LoVo (cell line): Measurements from ENCODE around the gene MR1.

Experiments
- DNase-seq: peaks from one replicate; pipeline ENCODE4 v3.0.0-alpha.2; 2016; ENCODE audit warnings: low spot score

Gene MR1

DNA sequence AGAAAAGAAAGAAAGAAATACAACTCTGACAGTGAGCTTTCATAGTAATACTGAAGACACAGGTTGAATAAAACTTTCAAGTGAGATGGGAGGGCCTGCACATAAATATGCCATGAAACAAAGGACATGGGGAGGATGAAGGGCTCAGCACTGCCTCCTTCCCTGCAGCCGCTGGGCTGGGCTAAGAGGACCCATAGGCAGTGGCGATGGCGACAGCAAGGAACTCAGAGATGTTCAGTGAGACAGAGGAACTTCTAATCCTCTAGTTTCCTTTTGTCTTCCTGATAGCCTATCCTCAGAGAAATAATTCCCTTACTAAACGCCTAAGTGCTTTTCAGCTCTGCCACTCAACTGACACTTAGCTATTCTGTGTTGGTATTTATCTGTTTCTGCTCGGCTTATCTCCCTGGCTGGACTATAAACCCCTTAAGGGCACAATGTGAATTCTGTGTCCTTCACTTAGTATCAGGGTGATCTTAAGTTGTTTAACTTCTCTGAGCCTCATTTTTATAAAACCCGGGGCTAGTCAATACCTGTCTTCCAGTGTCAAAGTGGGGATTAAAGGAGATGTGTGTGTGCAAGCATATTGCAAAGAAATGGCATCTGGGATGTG is 30.3 kb downstream of the MR1 start:
- DNase-seq: no peak

DNA sequence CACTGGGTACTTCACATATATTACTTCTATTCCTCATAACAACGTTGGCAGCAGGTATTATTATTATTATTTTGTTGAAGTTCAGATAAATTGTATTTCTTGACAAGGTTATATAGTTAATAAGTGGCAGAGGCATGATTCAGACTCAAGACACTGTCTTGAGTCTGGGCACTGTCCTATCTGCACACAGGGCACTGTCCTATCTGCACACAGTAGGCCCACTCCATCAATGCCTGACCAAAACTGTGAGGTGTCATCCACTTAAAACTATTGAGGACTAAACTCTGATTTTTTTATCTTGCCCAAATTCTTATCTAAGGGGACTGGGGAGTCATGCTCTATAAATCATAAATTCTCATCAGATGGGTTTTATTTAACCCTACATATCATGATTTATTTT is 30.9 kb downstream of the MR1 start:
- DNase-seq: no peak

DNA sequence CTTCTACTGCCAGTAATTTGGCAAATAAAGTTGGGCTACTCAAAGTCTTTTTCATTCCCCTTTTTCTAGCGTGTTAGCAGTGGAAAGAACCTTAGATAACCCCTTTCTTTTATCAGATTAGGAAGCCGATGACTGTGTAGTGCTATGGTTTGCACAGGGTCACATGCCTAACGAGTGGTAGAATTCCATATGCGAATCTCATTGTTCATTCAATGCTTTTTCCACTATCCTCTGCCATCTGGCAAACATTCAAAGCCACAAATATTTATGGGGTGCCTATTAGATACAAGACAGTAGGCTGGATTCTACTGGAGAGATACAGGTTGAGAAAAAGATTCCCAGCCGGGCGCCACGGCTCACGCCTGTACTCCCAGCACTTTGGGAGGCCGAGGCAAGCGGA is 39.9 kb downstream of the MR1 start:
- no peak for DNase-seq

DNA sequence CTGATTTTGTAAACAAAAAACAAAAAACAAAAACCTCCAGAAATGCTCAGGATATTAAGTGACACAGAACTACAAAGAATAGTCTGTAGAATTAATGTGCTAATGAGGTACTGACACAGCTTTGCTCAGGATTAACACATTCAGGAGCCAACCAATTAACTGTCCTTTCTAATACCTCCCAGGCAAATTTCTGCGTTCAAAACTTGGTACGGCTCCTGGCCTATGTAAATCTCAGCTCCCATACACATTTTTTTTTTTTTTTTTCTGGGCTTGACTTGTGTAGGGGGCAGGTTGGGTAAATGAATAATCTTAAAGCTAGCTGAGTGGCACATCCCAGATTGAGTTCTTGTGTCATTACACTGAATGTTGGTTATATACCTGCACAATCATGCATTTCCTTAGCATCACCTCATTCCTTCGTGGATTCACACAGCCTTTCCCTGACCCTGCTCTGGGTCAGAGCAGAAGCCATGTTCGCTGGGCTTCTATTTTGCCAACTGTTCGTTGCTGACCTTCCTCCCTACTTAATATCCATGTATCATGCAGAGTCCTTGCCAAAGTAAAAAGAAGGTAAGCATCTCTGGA is 42.1 kb downstream of the MR1 start:
- no peak for DNase-seq

DNA sequence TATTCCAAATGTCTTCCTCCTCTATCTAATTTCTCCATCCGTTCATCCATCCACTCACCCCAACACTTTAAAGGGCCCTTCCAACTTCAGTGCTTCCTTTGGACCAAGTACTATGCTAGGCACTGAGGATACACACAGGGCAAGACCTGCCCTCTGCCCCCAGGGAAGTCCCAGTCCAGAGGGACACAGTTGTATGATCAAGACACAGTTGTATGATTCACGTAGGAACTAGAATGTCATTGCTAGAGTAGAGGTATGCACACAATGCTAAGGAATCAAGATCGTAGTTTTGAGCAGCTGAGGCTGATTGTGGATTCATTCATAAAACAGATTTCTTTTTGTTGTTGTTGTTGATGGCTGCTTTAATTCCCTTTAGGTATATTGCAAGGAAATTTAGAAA is 43.1 kb downstream of the MR1 start:
- no peak for DNase-seq

DNA sequence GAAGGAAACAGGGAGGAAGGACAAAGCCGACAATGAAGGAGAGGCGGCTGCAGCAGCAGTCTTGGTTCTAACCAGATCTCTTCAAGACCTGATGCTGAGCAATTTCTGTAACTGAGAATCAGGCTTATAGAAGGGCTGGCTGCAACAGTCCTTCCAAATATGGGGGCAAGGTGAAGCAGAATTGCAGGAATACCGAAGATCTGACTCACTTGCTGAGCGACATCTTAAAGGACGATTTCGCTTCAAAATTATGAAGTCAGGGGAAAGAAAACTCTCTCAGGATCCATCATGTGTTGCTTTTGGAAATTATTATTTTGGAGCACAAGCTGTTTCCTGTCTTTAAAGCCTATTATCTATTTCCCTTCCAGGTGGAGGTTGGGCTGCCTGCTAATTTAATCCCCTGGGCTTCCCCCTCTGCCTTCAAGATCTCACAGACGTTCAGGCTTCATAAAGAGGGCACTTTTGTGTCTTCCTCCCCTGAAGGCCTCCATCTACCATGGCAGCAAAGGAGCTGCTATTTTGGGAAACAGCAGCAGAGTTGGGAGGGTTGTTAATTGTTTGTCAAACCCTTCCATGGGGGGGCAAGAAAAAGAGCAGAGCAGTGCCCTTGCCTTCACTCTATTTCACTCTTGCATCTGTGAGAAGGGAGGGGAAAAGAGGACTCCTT is 43.9 kb downstream of the MR1 start:
- DNase-seq: no peak

DNA sequence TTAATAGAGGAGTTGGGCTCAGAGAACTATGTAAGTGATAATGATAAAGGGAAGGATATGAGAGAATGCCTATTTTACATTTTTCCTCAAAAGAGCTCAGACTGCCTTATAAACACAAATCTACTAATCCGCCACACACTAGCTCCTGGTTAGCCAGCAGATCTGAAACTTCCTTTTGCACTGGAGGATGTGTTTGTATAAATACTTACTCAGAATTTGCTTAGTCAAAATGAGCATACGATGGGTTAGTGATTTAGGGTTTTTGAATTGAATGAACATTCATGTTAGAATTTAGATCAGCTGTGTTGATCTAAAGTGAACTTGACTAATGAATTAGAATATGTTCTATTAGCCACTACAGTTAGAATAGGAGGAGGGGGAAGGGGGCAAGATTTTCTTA is 45.6 kb downstream of the MR1 start:
- DNase-seq: no peak

DNA sequence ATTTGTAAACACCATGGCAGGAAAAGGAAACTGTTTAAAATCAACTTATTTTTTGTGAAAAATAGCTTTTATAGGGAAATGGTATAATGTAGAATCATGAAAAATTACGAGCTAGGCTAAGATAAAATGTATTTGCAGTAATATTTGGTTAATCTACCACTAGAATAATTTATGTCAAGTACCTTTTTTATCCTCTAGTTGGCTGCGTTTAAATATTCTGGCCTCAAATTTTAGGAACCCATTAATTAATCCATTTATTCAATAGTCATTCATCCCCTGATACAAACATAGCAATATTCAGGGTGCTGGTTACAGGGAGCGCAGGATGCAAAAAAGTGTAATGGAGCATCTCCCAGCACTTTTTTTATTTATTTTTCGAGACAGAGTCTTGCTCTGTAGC is 46.1 kb downstream of the MR1 start:
- DNase-seq: no peak

DNA sequence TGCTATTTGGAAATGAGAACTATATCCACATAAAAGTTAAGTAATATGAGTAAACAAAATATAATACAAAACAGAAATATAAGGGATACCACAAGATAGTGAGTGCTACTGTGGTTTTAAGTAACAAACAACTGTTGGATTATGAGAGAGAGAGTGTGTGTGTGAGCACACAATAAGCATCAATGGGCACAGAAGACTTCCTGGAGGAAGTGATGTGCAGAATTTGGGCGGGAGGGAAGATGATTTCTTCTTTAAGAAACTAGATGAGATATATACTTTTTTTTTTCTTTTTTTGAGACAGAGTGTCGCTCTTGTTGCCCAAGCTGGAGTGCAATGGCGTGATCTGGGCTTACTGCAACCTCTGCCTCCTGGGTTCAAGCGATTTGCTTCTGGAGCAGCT is 46.8 kb downstream of the MR1 start:
- no peak for DNase-seq

DNA sequence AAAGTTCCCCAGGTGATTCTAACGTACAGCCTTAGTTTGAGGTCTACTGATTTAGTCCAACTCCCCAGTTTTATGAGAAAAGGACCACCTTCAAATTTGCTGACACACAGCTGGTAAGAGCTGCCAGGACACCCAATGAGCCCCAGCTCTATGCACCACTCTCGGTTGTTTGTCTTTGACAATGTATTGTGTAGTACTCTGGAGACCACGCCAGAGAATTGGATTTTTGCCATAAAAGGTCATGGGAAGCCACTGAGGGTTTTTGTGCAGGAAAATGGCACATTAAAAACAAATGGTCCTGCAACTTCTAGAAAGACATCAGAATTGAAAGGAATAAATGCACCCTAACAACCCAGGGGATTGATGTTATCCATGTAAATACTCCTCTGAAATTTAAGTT is 47.6 kb downstream of the MR1 start:
- no peak for DNase-seq

DNA sequence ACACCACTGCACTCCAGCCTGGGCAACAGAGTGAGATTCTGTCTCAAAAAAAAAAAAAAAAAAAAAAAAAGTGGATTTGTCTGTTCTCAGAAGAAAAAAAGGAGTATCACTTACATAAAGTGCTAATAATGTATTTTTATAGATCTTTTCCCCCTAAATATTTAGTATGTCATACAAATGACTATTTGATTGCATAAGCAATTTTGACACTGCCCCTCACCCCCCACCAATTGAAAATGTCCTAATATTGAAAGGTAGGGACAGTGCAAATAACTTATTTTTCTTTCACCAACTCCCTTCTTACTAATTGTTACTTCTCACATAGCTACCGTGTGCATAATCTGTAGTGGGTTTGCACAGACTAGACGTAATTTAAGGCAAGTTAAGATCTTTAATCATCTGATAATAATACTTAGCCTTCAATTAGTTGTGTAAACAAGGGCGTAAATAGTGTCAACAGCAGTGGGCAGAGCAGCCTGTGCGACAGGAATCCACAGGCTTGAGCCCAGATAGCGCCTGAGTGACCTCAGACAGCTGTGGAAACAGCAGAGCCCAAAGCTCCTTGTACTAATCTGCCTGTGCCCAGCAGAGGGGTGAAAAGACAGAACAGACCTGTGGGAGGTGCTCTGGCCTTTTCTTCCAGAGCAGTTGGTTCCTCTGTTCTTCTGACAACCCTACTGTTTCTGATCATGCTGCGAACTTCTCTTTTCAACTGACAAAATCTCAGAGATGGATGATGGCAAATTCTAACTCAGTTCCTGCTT is 50.2 kb downstream of the MR1 start:
- DNase-seq: no peak

DNA sequence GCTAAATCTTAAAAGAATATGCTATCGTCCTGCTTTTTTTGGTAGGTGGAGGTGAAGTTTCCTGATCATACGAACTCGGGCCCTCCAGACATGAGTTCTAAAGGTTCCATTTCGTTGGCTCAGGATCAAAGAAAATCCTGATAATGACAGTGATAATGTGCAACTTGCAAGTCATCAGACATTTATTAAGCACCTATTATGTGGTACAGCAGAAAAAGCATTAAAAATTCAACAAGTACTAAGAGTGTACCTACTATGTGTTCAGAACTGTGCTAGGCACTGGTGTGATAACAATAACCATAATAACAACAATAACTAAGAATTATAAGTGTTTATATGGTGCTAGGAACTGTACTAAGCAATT is 50.8 kb downstream of the MR1 start:
- DNase-seq: no peak

DNA sequence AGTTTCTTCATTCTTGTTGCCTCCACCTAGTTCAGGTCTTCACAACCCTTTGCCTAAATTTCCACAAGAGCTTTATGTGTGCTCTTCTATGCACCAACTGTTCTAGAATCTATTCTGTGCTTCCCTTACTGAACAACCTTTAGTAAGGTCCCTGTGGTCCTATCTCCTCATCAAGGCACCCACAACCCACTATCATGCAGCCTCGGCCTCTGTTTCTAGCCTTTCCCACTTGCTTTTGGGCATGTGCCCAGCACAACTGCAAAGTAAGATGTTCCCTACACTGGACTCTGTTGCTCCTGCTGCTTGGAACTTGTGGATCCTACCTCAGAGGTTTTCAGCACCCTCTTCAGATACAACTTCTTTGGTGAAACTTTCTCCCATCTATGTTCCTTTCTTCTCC is 52.3 kb downstream of the MR1 start:
- DNase-seq: no peak

DNA sequence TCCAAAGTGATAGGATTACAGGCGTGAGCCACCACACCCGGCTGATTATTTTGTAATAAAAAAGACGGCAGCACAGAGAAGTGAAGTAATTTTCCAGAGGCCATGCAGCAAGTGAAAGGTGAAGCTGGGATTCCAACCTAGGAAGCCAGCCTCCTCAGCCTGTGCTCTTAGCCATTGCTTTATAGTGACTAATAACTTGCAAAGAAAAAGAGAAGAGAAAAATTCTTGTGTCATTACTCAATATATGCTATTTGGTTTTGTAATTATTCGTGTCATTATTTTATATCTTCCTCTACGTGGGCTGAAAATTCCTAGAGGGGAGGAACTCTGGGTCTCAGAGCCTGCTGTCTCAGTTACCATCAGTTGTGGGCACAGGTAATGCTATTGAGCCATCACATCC is 53.1 kb downstream of the MR1 start:
- no peak for DNase-seq

DNA sequence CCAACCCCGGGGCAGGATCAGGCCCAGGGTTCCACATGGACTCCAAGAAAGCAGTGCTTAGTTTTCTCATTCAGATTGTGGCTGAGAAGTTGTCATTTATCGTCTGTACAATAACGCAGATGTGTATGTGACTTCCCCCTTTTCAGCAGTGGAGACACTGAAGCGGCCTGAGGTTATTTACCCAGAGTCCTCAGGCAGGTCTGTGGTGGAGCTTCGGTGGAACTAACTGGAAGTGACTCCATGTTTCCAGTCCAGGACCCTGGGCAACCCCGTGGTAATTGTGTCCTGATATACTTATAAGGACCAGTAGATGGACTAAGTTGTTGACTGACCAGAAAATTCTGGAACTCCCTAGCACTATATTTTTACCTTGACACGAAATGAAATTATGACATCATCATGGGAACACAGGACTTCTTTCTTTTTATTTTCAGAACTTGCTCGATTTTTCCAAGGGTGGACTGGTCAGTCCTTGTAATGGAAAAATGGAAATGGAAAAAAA is 53.7 kb downstream of the MR1 start:
- DNase-seq: no peak

DNA sequence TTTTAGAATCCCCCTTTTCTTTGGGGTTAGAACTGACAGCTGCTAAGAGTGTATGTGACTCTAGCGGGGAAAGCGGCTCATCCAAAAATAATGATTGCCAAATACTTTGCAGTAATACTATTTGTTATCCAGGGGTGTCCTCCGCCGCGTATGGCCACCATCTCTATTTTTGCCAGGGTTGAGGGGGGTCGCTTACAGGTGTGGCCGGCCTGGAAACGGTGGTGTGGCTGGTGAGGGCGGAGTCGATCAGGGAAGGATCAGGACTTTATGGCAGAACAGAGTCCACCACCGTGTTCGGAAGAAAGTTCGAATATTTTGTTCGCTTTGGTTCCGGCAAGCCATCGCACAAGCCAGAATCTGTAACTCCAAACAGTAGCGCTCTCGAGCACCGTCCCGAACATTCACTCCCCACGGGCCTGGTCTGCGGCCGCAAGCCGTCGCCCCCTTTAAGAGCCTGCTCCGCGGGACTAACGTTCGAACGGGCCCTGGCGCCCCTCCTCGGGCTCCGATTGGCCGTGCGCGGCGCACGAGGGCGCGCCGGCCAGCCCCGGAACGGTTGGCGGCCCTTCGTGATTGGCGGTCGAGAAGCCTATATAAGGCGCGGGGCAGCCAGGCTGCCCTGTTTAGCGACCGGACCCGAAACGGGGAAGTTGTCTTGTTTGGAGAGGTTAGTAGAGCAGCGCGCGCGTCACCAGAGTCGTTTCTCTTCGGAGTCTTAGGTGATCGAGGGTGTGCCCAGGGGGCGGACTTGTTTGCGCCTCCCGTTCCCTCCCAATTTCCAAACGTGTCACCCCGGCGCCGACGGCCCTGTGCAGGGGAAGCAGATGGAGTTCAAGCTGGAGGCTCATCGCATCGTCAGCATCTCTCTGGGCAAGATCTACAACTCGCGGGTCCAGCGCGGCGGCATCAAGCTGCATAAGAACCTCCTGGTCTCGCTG is 54.6 kb downstream of the MR1 start, which contains the start of gene IER5:
TSS of gene IER5 (plus strand) at position 622 of the 938 bp plus-strand sequence. CDS start at position 825, 203 bp downstream.
- peak; percentile 97 for DNase-seq

DNA sequence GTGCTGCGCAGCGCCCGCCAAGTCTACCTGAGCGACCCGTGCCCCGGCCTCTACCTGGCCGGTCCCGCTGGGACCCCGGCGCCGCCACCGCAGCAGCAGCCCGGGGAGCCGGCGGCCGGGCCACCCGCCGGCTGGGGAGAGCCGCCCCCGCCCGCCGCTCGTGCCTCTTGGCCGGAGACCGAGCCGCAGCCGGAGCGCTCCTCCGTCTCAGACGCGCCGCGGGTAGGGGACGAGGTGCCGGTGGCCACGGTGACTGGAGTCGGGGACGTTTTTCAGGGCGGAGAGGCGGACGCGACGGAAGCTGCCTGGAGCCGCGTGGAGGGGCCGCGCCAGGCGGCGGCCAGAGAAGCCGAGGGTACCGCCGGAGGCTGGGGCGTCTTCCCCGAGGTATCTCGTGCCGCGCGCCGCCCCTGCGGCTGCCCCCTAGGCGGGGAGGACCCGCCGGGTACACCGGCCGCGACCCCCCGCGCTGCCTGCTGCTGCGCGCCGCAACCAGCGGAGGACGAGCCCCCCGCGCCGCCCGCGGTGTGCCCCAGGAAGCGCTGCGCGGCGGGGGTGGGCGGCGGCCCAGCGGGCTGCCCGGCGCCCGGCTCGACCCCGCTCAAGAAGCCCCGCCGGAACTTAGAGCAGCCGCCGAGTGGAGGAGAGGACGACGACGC is 55.4 kb downstream of the MR1 start:
- DNase-seq: no peak

DNA sequence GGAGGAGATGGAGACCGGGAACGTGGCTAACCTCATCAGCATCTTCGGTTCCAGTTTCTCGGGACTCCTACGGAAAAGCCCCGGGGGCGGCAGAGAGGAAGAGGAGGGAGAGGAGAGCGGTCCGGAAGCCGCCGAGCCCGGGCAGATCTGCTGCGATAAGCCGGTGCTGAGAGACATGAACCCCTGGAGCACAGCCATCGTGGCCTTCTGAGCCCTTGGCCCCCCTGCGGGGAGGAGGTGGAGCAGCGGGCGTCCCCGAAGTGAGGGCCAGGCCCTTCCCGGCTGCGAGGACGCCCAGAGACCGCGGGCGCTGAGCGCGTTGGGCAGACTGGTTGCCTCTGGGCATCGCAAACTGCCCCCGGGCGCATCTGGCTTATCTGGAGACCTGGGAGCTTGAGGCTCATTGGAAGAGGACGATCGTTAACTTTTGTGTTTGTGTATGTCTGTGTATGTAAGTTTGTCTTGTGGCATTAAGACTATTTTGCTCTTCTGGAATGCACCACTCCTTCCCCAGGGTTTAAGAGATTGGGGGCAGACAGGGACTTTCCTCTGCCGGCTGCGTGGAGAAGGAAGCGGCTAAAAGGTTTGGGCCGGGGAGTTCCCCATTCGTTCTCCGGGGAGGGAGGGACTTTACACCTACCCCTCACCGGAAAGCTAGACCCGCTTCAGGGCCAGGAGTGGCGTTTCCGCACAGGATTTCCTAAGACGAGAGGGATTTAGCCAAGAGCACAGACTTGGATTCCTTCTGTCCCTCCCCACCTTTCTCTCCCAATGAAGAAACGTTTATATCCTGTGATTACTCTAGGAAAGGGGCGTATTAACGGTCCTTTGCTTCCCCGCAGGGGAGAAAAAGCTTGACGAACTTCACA is 56.1 kb downstream of the MR1 start:
- DNase-seq: peak; percentile 56

DNA sequence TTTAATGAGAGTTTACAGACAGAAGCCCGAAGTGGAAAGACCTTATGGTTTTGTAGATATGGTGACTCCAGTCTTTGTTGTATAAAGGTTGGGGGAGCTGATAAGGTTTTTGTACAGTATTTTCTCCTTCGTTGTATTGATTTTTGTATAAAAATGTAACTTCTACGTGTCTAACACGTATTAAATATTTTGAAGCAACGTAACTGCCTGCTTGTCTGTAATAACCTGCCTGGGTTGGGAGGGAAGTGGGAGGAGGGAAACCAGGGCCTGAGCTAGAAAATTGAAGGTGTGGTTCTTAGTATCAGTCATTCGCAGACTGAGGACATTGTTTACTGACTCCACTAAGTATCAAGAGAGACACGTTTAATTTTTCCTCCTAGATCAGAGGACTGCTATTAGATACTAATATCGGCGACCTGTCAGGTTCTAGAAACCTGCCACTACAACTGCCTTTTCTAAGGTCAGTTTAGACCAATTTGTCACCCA is 56.9 kb downstream of the MR1 start:
- DNase-seq: no peak
